ENCODE data around the gene DDX55.

DNA sequence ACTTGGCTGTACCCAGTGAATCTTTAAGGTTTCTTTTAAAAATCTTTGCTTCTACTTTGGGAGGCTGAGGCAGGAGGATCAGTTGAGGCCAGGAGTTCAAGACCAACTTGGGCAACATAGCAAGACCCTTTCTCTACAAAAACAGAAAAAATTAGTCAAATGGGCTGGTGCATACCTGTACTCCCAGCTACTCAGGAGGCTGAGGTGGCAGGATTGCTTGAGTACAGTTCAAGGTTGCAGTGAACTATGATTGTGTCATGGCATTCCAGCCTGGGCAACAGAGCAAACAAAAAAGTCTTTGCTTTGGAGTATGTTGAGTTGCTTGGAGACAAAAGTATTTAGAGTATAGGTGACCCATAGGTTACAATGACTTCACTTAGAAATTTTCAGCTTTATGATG, 6.2 kb upstream of the DDX55 start:
- TF ChIP-seq, protein P1, sequence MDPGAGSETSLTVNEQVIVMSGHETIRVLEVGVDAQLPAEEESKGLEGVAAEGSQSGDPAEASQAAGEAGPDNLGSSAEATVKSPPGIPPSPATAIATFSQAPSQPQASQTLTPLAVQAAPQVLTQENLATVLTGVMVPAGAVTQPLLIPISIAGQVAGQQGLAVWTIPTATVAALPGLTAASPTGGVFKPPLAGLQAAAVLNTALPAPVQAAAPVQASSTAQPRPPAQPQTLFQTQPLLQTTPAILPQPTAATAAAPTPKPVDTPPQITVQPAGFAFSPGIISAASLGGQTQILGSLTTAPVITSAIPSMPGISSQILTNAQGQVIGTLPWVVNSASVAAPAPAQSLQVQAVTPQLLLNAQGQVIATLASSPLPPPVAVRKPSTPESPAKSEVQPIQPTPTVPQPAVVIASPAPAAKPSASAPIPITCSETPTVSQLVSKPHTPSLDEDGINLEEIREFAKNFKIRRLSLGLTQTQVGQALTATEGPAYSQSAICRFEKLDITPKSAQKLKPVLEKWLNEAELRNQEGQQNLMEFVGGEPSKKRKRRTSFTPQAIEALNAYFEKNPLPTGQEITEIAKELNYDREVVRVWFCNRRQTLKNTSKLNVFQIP (CRISPR knock-in tag; IDR thresholded peaks at IDR 0.05; ENCODE audit: borderline replicate concordance, low read depth): no peak
- TF ChIP-seq ISL1 (CRISPR knock-in tag; IDR thresholded peaks at IDR 0.05) (no peak), ZNF565 (CRISPR knock-in tag; conservative IDR thresholded peaks at IDR 0.05; ENCODE audit: low read depth) (no peak), ZFP3 (CRISPR knock-in tag; IDR thresholded peaks at IDR 0.05) (no peak), RARB (CRISPR knock-in tag; IDR thresholded peaks at IDR 0.05) (no peak)
- TF ChIP-seq, protein P2, sequence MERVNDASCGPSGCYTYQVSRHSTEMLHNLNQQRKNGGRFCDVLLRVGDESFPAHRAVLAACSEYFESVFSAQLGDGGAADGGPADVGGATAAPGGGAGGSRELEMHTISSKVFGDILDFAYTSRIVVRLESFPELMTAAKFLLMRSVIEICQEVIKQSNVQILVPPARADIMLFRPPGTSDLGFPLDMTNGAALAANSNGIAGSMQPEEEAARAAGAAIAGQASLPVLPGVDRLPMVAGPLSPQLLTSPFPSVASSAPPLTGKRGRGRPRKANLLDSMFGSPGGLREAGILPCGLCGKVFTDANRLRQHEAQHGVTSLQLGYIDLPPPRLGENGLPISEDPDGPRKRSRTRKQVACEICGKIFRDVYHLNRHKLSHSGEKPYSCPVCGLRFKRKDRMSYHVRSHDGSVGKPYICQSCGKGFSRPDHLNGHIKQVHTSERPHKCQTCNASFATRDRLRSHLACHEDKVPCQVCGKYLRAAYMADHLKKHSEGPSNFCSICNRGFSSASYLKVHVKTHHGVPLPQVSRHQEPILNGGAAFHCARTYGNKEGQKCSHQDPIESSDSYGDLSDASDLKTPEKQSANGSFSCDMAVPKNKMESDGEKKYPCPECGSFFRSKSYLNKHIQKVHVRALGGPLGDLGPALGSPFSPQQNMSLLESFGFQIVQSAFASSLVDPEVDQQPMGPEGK (CRISPR knock-in tag; IDR thresholded peaks at IDR 0.05; ENCODE audit: borderline replicate concordance): no peak
